ENCODE data around the gene CHST11. TPM values are rescaled to one million over a fixed set of nuclear protein-coding genes. Genes with fewer than 3 reads are reported as not detected.
A peak's percentile ranks its signal among the peaks of the same experiment; 100 is the strongest.

Gene CHST11
- total RNA-seq, 5 donors from 2014 or later (not counting 1 experiment from before 2014, with no cell fraction given) = 49.8 to 78.3 (median 63.7) TPM

DNA sequence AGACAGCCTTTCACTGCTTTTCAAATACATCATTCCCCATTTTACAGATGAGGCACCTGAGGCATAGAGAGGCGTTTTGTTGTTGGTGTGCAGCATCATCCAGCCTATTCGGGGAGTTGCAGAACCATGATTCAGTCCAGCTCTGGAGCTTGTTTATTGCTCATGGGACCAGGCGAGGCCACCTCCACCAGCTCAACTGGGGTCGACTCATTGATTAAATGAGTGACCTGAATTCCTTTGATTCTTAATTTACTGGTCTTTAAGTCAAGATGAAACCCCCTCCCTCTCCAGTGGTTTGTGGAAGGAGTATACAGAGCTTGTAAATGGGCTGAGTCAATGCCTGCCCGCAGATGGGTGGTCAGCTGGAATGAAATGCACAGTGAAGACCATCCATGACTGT lies 161.9 kb downstream of the CHST11 start:
- no peaks in the 10 kb centered on the region for H3K9me3 Mint-ChIP-seq
- ChIA-PET CTCF (no interaction called here), POLR2A (no interaction called here)
- H3K4me3 ChIP-seq (ENCODE audit: control insufficient read depth in 1 of 2, extremely low read depth in 1 of 2, low read length in 1 of 2) = no peak overlapping the region
- peaks cover 0 to 3% of the 10 kb centered on the region in 2 donors for H3K36me3 ChIP-seq (ENCODE audit: control insufficient read depth in 2 of 2, extremely low read depth in 1 of 2, insufficient read depth in 1 of 2, low read length in 1 of 2)
- no peak overlapping the region for H3K27ac Mint-ChIP-seq
- H3K4me3 Mint-ChIP-seq = no peak overlapping the region
- ATAC-seq (replicated peaks in 1 of 4) = no peak
- no peaks in the 10 kb centered on the region for H3K27me3 ChIP-seq (replicated peaks in 1 of 2; ENCODE audit: control insufficient read depth in 2 of 2, extremely low read depth in 1 of 2, insufficient read depth in 2 of 2, low read length in 1 of 2)
- WGBS (ENCODE audit: insufficient coverage) = 100% methylated on average over 1 of the region's 5 CpGs
- DNase-seq = no peak
- peaks cover 16 to 51% (median 50%) of the 10 kb centered on the region in 3 donors for H3K4me1 Mint-ChIP-seq
- H3K9me3 ChIP-seq = no peaks in the 10 kb centered on the region
- peaks cover 0 to 4% of the 10 kb centered on the region in 2 experiments for H3K4me1 ChIP-seq (ENCODE audit: control insufficient read depth in 1 of 2, extremely low read depth in 1 of 2, insufficient read depth in 2 of 2, low read length in 2 of 2)
- no peak overlapping the region for H3K27ac ChIP-seq (ENCODE audit: low read length)
- no peaks in the 10 kb centered on the region for H3K27me3 Mint-ChIP-seq
- H3K36me3 Mint-ChIP-seq = peaks cover 12% of the 10 kb centered on the region

DNA sequence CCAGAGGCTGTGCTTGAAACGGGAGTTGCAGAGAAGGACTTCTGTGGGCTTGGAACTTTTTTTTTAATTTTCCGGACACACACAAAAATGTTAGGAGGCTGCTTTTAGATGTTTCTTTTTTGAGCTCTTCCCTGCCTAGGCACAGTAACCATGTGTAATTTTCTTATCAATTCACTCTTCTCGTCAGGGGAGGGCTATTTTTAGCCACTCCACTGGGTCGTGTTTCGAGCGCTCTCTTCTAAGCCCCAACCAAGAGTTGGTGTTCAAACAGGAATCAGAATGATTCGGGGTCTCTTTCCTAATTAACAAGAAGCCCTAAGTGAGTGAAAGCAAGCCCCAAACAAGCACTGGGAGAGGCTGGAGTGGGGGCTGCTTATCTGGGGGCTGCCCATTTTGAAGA lies 162.6 kb downstream of the CHST11 start:
- Mint-ChIP-seq H3K4me1 (peaks cover 20 to 56% (median 55%) of the 10 kb centered on the region in 3 donors), H3K9me3 (no peaks in the 10 kb centered on the region), H3K27ac (no peak overlapping the region), H3K36me3 (peaks cover 15% of the 10 kb centered on the region), H3K4me3 (no peak overlapping the region), H3K27me3 (no peaks in the 10 kb centered on the region)
- Histone ChIP-seq H3K9me3 (no peaks in the 10 kb centered on the region), H3K27ac (ENCODE audit: low read length) (no peak overlapping the region), H3K36me3 (ENCODE audit: control insufficient read depth in 2 of 2, extremely low read depth in 1 of 2, insufficient read depth in 1 of 2, low read length in 1 of 2) (peaks cover 0 to 3% of the 10 kb centered on the region in 2 donors), H3K27me3 (replicated peaks in 1 of 2; ENCODE audit: control insufficient read depth in 2 of 2, extremely low read depth in 1 of 2, insufficient read depth in 2 of 2, low read length in 1 of 2) (no peaks in the 10 kb centered on the region), H3K4me1 (ENCODE audit: control insufficient read depth in 1 of 2, extremely low read depth in 1 of 2, insufficient read depth in 2 of 2, low read length in 2 of 2) (peaks cover 0 to 4% of the 10 kb centered on the region in 2 experiments), H3K4me3 (ENCODE audit: control insufficient read depth in 1 of 2, extremely low read depth in 1 of 2, low read length in 1 of 2) (no peak overlapping the region)
- ChIA-PET POLR2A (no interaction called here), CTCF (no interaction called here)
- WGBS (ENCODE audit: insufficient coverage) = 91% methylated on average over 6 of the region's 7 CpGs
- ATAC-seq (replicated peaks in 1 of 4) (no peak), DNase-seq (no peak)

- Mint-ChIP-seq H3K9me3 (no peaks in the 10 kb centered on the region), H3K4me1 (peaks cover 23 to 57% (median 54%) of the 10 kb centered on the region in 3 donors), H3K27ac (peak overlapping the region in 1 of 2 donors; percentile 28), H3K36me3 (peaks cover 15% of the 10 kb centered on the region), H3K27me3 (no peaks in the 10 kb centered on the region), H3K4me3 (no peak overlapping the region)
- no peak for DNase-seq
- ChIA-PET CTCF (no interaction called here), POLR2A (no interaction called here)
- no peak overlapping the region for H3K4me3 ChIP-seq (ENCODE audit: control insufficient read depth in 1 of 2, extremely low read depth in 1 of 2, low read length in 1 of 2)
- H3K27me3 ChIP-seq (replicated peaks in 1 of 2; ENCODE audit: control insufficient read depth in 2 of 2, extremely low read depth in 1 of 2, insufficient read depth in 2 of 2, low read length in 1 of 2) = no peaks in the 10 kb centered on the region
- no peaks in the 10 kb centered on the region for H3K9me3 ChIP-seq
- no peak overlapping the region for H3K27ac ChIP-seq (ENCODE audit: low read length)
- peaks cover 0 to 3% of the 10 kb centered on the region in 2 donors for H3K36me3 ChIP-seq (ENCODE audit: control insufficient read depth in 2 of 2, extremely low read depth in 1 of 2, insufficient read depth in 1 of 2, low read length in 1 of 2)
- 100% methylated on average over 4 of the region's 5 CpGs for WGBS (ENCODE audit: insufficient coverage)
- ATAC-seq (replicated peaks in 1 of 4) = no peak
- peaks cover 0 to 4% of the 10 kb centered on the region in 2 experiments for H3K4me1 ChIP-seq (ENCODE audit: control insufficient read depth in 1 of 2, extremely low read depth in 1 of 2, insufficient read depth in 2 of 2, low read length in 2 of 2)
Measured at GRCh38 chr12:104620837-104621531, 164.2 kb downstream of the CHST11 start.

- Mint-ChIP-seq H3K4me3 (no peak overlapping the region), H3K4me1 (peaks cover 23 to 57% (median 55%) of the 10 kb centered on the region in 3 donors), H3K9me3 (no peaks in the 10 kb centered on the region), H3K27ac (no peak overlapping the region), H3K27me3 (no peaks in the 10 kb centered on the region), H3K36me3 (peaks cover 26% of the 10 kb centered on the region)
- DNase-seq (no peak), ATAC-seq (replicated peaks in 1 of 4) (no peak)
- Histone ChIP-seq H3K36me3 (ENCODE audit: control insufficient read depth in 2 of 2, extremely low read depth in 1 of 2, insufficient read depth in 1 of 2, low read length in 1 of 2) (peaks cover 0 to 3% of the 10 kb centered on the region in 2 donors), H3K27me3 (replicated peaks in 1 of 2; ENCODE audit: control insufficient read depth in 2 of 2, extremely low read depth in 1 of 2, insufficient read depth in 2 of 2, low read length in 1 of 2) (no peaks in the 10 kb centered on the region), H3K9me3 (no peaks in the 10 kb centered on the region), H3K4me3 (ENCODE audit: control insufficient read depth in 1 of 2, extremely low read depth in 1 of 2, low read length in 1 of 2) (no peak overlapping the region), H3K27ac (ENCODE audit: low read length) (no peak overlapping the region), H3K4me1 (ENCODE audit: control insufficient read depth in 1 of 2, extremely low read depth in 1 of 2, insufficient read depth in 2 of 2, low read length in 2 of 2) (peaks cover 0 to 4% of the 10 kb centered on the region in 2 experiments)
- WGBS (ENCODE audit: insufficient coverage) = 69% methylated on average over 2 of the region's 3 CpGs
- POLR2A ChIA-PET = no interaction called here
- CTCF ChIA-PET = no interaction called here
Measured at GRCh38 chr12:104622928-104623327, 166.2 kb downstream of the CHST11 start.

DNA sequence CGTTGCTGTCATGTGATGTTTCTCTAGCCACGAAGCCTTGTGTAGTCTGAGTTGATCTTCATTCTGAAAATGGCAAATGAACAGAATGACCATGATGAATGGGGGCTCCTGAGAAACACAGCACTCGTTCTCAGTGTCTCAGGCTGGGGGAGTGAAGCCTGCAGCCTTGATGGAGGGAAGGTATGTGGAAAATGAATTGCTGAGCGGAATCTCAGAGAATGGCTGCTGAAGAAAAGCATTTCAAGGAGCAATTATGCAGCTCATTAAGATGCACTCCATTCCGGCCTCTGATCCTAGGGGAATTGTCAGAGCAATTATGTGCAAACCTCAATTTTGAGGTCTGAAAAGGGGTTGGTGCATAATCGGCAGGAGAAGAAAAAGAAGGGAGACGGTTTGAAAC lies 167.1 kb downstream of the CHST11 start:
- Mint-ChIP-seq H3K4me3 (no peak overlapping the region), H3K27me3 (no peaks in the 10 kb centered on the region), H3K9me3 (no peaks in the 10 kb centered on the region), H3K4me1 (peaks cover 27 to 57% (median 54%) of the 10 kb centered on the region in 3 donors), H3K36me3 (peaks cover 33% of the 10 kb centered on the region), H3K27ac (peak overlapping the region; percentile 48 to 52)
- H3K27me3 ChIP-seq (replicated peaks in 1 of 2; ENCODE audit: control insufficient read depth in 2 of 2, extremely low read depth in 1 of 2, insufficient read depth in 2 of 2, low read length in 1 of 2) = no peaks in the 10 kb centered on the region
- no peak for DNase-seq
- peaks cover 0 to 4% of the 10 kb centered on the region in 2 experiments for H3K4me1 ChIP-seq (ENCODE audit: control insufficient read depth in 1 of 2, extremely low read depth in 1 of 2, insufficient read depth in 2 of 2, low read length in 2 of 2)
- 60% methylated on average over 6 of the region's 7 CpGs for WGBS (ENCODE audit: insufficient coverage)
- POLR2A ChIA-PET = interaction anchor here in 1 of 2 donors (0.6 kb wide), 1 partner anchor 22 kb away, joined by 3 read pairs; no protein-coding TSS in a partner anchor
- H3K36me3 ChIP-seq (ENCODE audit: control insufficient read depth in 2 of 2, extremely low read depth in 1 of 2, insufficient read depth in 1 of 2, low read length in 1 of 2) = peaks cover 0 to 3% of the 10 kb centered on the region in 2 donors
- H3K4me3 ChIP-seq (ENCODE audit: control insufficient read depth in 1 of 2, extremely low read depth in 1 of 2, low read length in 1 of 2) = no peak overlapping the region
- CTCF ChIA-PET = no interaction called here
- ATAC-seq (replicated peaks in 1 of 4) = no peak
- H3K27ac ChIP-seq (ENCODE audit: low read length) = no peak overlapping the region
- H3K9me3 ChIP-seq = no peaks in the 10 kb centered on the region

DNA sequence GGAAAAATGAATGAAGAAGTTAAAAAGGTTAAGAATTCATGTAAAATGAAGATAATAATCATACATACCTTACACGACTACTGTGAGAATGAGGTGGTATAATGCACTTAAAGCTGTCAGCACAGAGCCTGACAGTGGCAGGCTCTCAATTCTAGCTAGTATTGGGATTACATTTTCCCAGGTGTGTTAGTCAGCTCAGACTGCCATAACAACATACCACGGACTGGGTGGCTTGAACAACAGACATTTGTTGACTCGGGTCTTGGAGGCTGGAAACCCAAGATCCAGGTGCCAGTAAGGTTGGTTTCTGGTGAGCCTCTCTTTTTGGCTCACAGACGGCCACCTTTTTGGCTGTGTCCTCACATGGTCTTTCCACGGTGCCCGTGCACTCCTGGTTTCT lies 167.8 kb downstream of the CHST11 start:
- peaks cover 28 to 58% (median 56%) of the 10 kb centered on the region in 3 donors for H3K4me1 Mint-ChIP-seq

More for the DNA sequence above, 167.8 kb downstream of the CHST11 start:
- H3K9me3 Mint-ChIP-seq = no peaks in the 10 kb centered on the region
- H3K27ac Mint-ChIP-seq = no peak overlapping the region
- POLR2A ChIA-PET = interaction anchor here in 1 of 2 donors (0.6 kb wide), 1 partner anchor 23 kb away, joined by 3 read pairs; no protein-coding TSS in a partner anchor
- peaks cover 0 to 4% of the 10 kb centered on the region in 2 experiments for H3K4me1 ChIP-seq (ENCODE audit: control insufficient read depth in 1 of 2, extremely low read depth in 1 of 2, insufficient read depth in 2 of 2, low read length in 2 of 2)
- no peaks in the 10 kb centered on the region for H3K9me3 ChIP-seq
- H3K4me3 Mint-ChIP-seq = no peak overlapping the region
- no peak overlapping the region for H3K27ac ChIP-seq (ENCODE audit: low read length)
- H3K27me3 Mint-ChIP-seq = no peaks in the 10 kb centered on the region
- H3K36me3 ChIP-seq (ENCODE audit: control insufficient read depth in 2 of 2, extremely low read depth in 1 of 2, insufficient read depth in 1 of 2, low read length in 1 of 2) = no peaks in the 10 kb centered on the region
- no peak overlapping the region for H3K4me3 ChIP-seq (ENCODE audit: control insufficient read depth in 1 of 2, extremely low read depth in 1 of 2, low read length in 1 of 2)
- DNase-seq (no peak), ATAC-seq (replicated peaks in 1 of 4) (no peak)
- H3K36me3 Mint-ChIP-seq = peaks cover 29% of the 10 kb centered on the region
- CTCF ChIA-PET = no interaction called here
- H3K27me3 ChIP-seq (replicated peaks in 1 of 2; ENCODE audit: control insufficient read depth in 2 of 2, extremely low read depth in 1 of 2, insufficient read depth in 2 of 2, low read length in 1 of 2) = no peaks in the 10 kb centered on the region
- 100% methylated on average over 5 of the region's 6 CpGs for WGBS (ENCODE audit: insufficient coverage)

Measured in T-cell (primary cell).